PC-9 (cell line): Measurements from ENCODE around the gene NLE1. TPM values are rescaled to one million over a fixed set of nuclear protein-coding genes. Genes with fewer than 3 reads are reported as not detected.

Experiments
- BruUV-seq: library from RNA; stranded (reverse); fragments of 400-500 nt; replicated peaks from 2 replicates; lab custom pipeline; 2021; lab: Mats Ljungman, UMichigan
- CTCF ChIA-PET: fragments of 300-600 bp; sonication (Branson Sonifier 250); formaldehyde crosslinking; loops from one replicate; lab custom pipeline; 2022; ENCODE audit warnings: antibody characterized with exemption; lab: Charles Lee
- POLR2A ChIA-PET: fragments of 300-600 bp; sonication (Branson Sonifier 250); formaldehyde crosslinking; loops from one replicate; lab custom pipeline; 2022; ENCODE audit warnings: antibody characterized with exemption; ENCODE audit not compliant: unreplicated experiment; lab: Charles Lee
- DNase-seq, 2 experiments: peaks; one replicate each; pipeline versions ENCODE4 v3.0.0 to v3.0.0-alpha.2; 2015 to 2022; ENCODE audit warnings: mixed read lengths in 1 of 2
- H2AFZ ChIP-seq: fragments of 200-600 bp; sonication (generic); 2 replicates; pipeline ENCODE4 v1.8.1; 2017; ENCODE audit warnings: antibody characterized with exemption
- H3F3A ChIP-seq: fragments of 200-600 bp; sonication (generic); 2 replicates; pipeline ENCODE4 v1.8.1; 2017; ENCODE audit warnings: antibody characterized with exemption, mild to moderate bottlenecking, low read depth; ENCODE audit not compliant: insufficient read depth
- H3K27ac ChIP-seq: fragments of 200-600 bp; sonication (generic); 2 replicates; pipeline ENCODE4 v1.6.1; 2016; ENCODE audit warnings: mixed run types
- H3K27me3 ChIP-seq: fragments of 200-600 bp; sonication (generic); 2 replicates; pipeline ENCODE4 v1.6.1; 2016; ENCODE audit warnings: low read depth, mixed run types; ENCODE audit not compliant: insufficient read depth
- H3K36me3 ChIP-seq: fragments of 200-600 bp; sonication (generic); 2 replicates; pipeline ENCODE4 v1.6.1; 2016; ENCODE audit warnings: low read depth, mixed run types
- H3K4me1 ChIP-seq: fragments of 200-600 bp; sonication (generic); replicated peaks from 2 replicates; pipeline ENCODE4 v1.6.1; 2016; ENCODE audit warnings: mixed run types; ENCODE audit not compliant: insufficient read depth
- H3K4me2 ChIP-seq: fragments of 200-600 bp; sonication (generic); 2 replicates; pipeline ENCODE4 v1.6.1; 2017; ENCODE audit warnings: mixed run types
- H3K4me3 ChIP-seq: fragments of 200-600 bp; sonication (generic); 2 replicates; pipeline ENCODE4 v1.6.1; 2016; ENCODE audit warnings: mixed run types
- H3K79me2 ChIP-seq: fragments of 200-600 bp; sonication (generic); 2 replicates; pipeline ENCODE4 v1.6.1; 2017; ENCODE audit warnings: low read depth, mixed run types
- H3K9me2 ChIP-seq: fragments of 200-600 bp; sonication (generic); 2 replicates; pipeline ENCODE4 v1.8.1; 2017; ENCODE audit warnings: mild to moderate bottlenecking; ENCODE audit not compliant: insufficient read depth
- H3K9me3 ChIP-seq: fragments of 200-600 bp; sonication (generic); 2 replicates; pipeline ENCODE4 v1.8.1; 2016; ENCODE audit warnings: low read depth; ENCODE audit not compliant: insufficient read depth
- H4K20me1 ChIP-seq: fragments of 200-600 bp; sonication (generic); 2 replicates; pipeline ENCODE4 v1.8.1; 2017; ENCODE audit not compliant: insufficient read depth
- EZH2 ChIP-seq: fragments of 200-600 bp; sonication (generic); IDR thresholded peaks from 2 replicates; pipeline ENCODE4 v1.8.0; 2017; ENCODE audit warnings: antibody characterized with exemption, low read depth
- intact Hi-C: fragments of 100-400 bp; cut with micrococcal nuclease; formaldehyde crosslinking; loops from one replicate; pipeline ENCODE4 v1.10.0; 2022; ENCODE audit not compliant: unreplicated experiment
- total RNA-seq: library from RNA; stranded (reverse); gene quantifications from 2 replicates; pipeline ENCODE4 v1.2.3, GENCODE V29; 2021
- TF ChIP-seq, protein P1 (sequence below): fragments of 200-600 bp; sonication (generic); conservative IDR thresholded peaks from 2 replicates; pipeline ENCODE4 v1.6.1; 2017; ENCODE audit warnings: mixed run types, antibody characterized with exemption, mild to moderate bottlenecking, moderate library complexity

The NLE1 gene
- total RNA-seq, 1 experiment from 2014 or later, result 16.4 TPM

DNA sequence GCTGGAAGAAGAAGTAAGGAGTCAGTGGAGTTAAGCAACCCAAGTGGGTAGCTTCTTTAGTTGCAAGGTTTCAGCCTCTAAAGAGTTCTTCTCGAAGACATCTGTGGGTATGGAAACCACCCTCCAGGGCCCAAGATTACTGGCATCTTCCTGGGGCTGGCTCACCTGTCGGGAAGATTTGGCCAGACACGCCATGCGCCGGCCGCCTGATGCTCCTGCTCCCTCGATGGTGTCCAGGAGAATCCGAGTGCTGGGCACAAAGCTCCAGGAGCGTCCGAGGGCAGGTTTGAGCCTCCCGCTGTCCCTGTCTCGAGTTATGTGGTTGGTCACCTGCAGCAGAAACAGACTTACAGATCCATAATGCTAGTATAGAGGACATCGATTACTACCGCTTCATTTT lies 41.1 kb downstream of the NLE1 start:
- CTCF ChIA-PET, result no interaction called here
- H2AFZ ChIP-seq, result no peak overlapping the region

DNA sequence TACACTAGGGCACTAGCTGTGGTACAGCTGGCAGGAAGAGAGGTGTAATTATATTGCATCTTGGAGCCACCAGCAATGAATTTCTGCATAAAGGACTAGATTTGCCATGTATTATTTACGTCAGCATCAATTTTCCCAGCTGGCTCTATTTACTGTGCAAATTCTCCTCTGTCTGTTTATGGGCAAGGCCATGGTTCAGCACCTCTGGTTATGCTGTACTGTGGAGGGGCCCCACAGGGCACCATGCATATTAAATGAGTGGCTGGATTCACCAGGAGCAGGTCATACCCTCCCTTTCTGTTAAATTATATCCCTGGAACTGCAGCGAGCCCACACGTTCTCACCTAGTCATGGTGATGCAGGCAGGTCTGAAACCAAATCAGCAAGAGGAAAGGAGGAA lies 42.2 kb downstream of the NLE1 start:
- CTCF ChIA-PET, result no interaction called here
- intact Hi-C loops, result no loop called here
- peaks cover 5% of the 10 kb centered on the region for H3F3A ChIP-seq
- H3K36me3 ChIP-seq, result no peaks in the 10 kb centered on the region
- no peak for DNase-seq
- H3K79me2 ChIP-seq, result no peaks in the 10 kb centered on the region
- H3K4me3 ChIP-seq, result no peak overlapping the region
- BruUV-seq, result no TSS peak
- no peaks in the 10 kb centered on the region for H3K9me3 ChIP-seq
- no peaks in the 10 kb centered on the region for H4K20me1 ChIP-seq
- H3K27ac ChIP-seq, result no peak overlapping the region
- no peak overlapping the region for H2AFZ ChIP-seq
- H3K9me2 ChIP-seq, result no peaks in the 10 kb centered on the region
- TF ChIP-seq, protein P1, sequence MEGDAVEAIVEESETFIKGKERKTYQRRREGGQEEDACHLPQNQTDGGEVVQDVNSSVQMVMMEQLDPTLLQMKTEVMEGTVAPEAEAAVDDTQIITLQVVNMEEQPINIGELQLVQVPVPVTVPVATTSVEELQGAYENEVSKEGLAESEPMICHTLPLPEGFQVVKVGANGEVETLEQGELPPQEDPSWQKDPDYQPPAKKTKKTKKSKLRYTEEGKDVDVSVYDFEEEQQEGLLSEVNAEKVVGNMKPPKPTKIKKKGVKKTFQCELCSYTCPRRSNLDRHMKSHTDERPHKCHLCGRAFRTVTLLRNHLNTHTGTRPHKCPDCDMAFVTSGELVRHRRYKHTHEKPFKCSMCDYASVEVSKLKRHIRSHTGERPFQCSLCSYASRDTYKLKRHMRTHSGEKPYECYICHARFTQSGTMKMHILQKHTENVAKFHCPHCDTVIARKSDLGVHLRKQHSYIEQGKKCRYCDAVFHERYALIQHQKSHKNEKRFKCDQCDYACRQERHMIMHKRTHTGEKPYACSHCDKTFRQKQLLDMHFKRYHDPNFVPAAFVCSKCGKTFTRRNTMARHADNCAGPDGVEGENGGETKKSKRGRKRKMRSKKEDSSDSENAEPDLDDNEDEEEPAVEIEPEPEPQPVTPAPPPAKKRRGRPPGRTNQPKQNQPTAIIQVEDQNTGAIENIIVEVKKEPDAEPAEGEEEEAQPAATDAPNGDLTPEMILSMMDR, result no peak
- no peak for TF ChIP-seq EZH2
- H3K4me1 ChIP-seq, result peaks cover 7% of the 10 kb centered on the region; the same call in 1 of the 2 replicates
- POLR2A ChIA-PET, result no interaction called here
- H3K4me2 ChIP-seq, result no peak overlapping the region
- H3K27me3 ChIP-seq, result no peaks in the 10 kb centered on the region

More for the DNA sequence above, 41.1 kb downstream of the NLE1 start:
- H3K4me3 ChIP-seq, result no peak overlapping the region
- peaks cover 7% of the 10 kb centered on the region; the same call in 1 of the 2 replicates for H3K4me1 ChIP-seq
- no peak overlapping the region for H3K27ac ChIP-seq
- no peaks in the 10 kb centered on the region for H3K9me3 ChIP-seq
- BruUV-seq, result no TSS peak
- intact Hi-C loops, result no loop called here
- no peaks in the 10 kb centered on the region for H3K79me2 ChIP-seq
- H3K9me2 ChIP-seq, result no peaks in the 10 kb centered on the region
- TF ChIP-seq, protein P1, result no peak
- TF ChIP-seq EZH2, result no peak
- no peaks in the 10 kb centered on the region for H4K20me1 ChIP-seq
- H3K4me2 ChIP-seq, result no peak overlapping the region
- no peaks in the 10 kb centered on the region for H3K36me3 ChIP-seq
- no peak for DNase-seq
- H3F3A ChIP-seq, result no peaks in the 10 kb centered on the region
- POLR2A ChIA-PET, result no interaction called here
- H3K27me3 ChIP-seq, result no peaks in the 10 kb centered on the region

GRCh38 chr17:35097776-35098175 lies 44.3 kb downstream of the NLE1 start:
- ChIA-PET CTCF (no interaction called here), POLR2A (no interaction called here)
- no peak overlapping the region for H3K27ac ChIP-seq
- H3K4me2 ChIP-seq, result no peak overlapping the region
- H3K9me2 ChIP-seq, result no peaks in the 10 kb centered on the region
- no peaks in the 10 kb centered on the region for H4K20me1 ChIP-seq
- H3K79me2 ChIP-seq, result no peaks in the 10 kb centered on the region
- no peaks in the 10 kb centered on the region; the same call in 1 of the 2 replicates for H3K4me1 ChIP-seq
- H2AFZ ChIP-seq, result no peak overlapping the region
- peaks cover 13% of the 10 kb centered on the region for H3F3A ChIP-seq
- H3K36me3 ChIP-seq, result no peaks in the 10 kb centered on the region
- no peak for DNase-seq
- no peaks in the 10 kb centered on the region for H3K27me3 ChIP-seq
- no TSS peak for BruUV-seq
- H3K9me3 ChIP-seq, result no peaks in the 10 kb centered on the region; the same call in 1 of the 2 replicates
- intact Hi-C loops, result no loop called here
- H3K4me3 ChIP-seq, result no peak overlapping the region
- no peak for TF ChIP-seq EZH2
- TF ChIP-seq, protein P1, result no peak
